PC-9 (cell line): ENCODE measurements around the gene OR6C6. TPM values are rescaled to one million over a fixed set of nuclear protein-coding genes. Genes with fewer than 3 reads are reported as not detected.

ENCODE experiments used
- BruUV-seq: library from RNA; stranded (reverse); fragments of 400-500 nt; replicated peaks from 2 replicates; lab custom pipeline; 2021; lab: Mats Ljungman, UMichigan
- CTCF ChIA-PET: fragments of 300-600 bp; sonication (Branson Sonifier 250); formaldehyde crosslinking; loops from one replicate; lab custom pipeline; 2022; ENCODE audit warnings: antibody characterized with exemption; lab: Charles Lee
- POLR2A ChIA-PET: fragments of 300-600 bp; sonication (Branson Sonifier 250); formaldehyde crosslinking; loops from one replicate; lab custom pipeline; 2022; ENCODE audit warnings: antibody characterized with exemption; ENCODE audit not compliant: unreplicated experiment; lab: Charles Lee
- DNase-seq, 2 experiments: peaks; one replicate each; pipeline versions ENCODE4 v3.0.0 to v3.0.0-alpha.2; 2015 to 2022; ENCODE audit warnings: mixed read lengths in 1 of 2
- H2AFZ ChIP-seq: fragments of 200-600 bp; sonication (generic); 2 replicates; pipeline ENCODE4 v1.8.1; 2017; ENCODE audit warnings: antibody characterized with exemption
- H3F3A ChIP-seq: fragments of 200-600 bp; sonication (generic); 2 replicates; pipeline ENCODE4 v1.8.1; 2017; ENCODE audit warnings: antibody characterized with exemption, mild to moderate bottlenecking, low read depth; ENCODE audit not compliant: insufficient read depth
- H3K27ac ChIP-seq: fragments of 200-600 bp; sonication (generic); 2 replicates; pipeline ENCODE4 v1.6.1; 2016; ENCODE audit warnings: mixed run types
- H3K27me3 ChIP-seq: fragments of 200-600 bp; sonication (generic); 2 replicates; pipeline ENCODE4 v1.6.1; 2016; ENCODE audit warnings: low read depth, mixed run types; ENCODE audit not compliant: insufficient read depth
- H3K36me3 ChIP-seq: fragments of 200-600 bp; sonication (generic); 2 replicates; pipeline ENCODE4 v1.6.1; 2016; ENCODE audit warnings: low read depth, mixed run types
- H3K4me1 ChIP-seq: fragments of 200-600 bp; sonication (generic); replicated peaks from 2 replicates; pipeline ENCODE4 v1.6.1; 2016; ENCODE audit warnings: mixed run types; ENCODE audit not compliant: insufficient read depth
- H3K4me2 ChIP-seq: fragments of 200-600 bp; sonication (generic); 2 replicates; pipeline ENCODE4 v1.6.1; 2017; ENCODE audit warnings: mixed run types
- H3K4me3 ChIP-seq: fragments of 200-600 bp; sonication (generic); 2 replicates; pipeline ENCODE4 v1.6.1; 2016; ENCODE audit warnings: mixed run types
- H3K79me2 ChIP-seq: fragments of 200-600 bp; sonication (generic); 2 replicates; pipeline ENCODE4 v1.6.1; 2017; ENCODE audit warnings: low read depth, mixed run types
- H3K9me2 ChIP-seq: fragments of 200-600 bp; sonication (generic); 2 replicates; pipeline ENCODE4 v1.8.1; 2017; ENCODE audit warnings: mild to moderate bottlenecking; ENCODE audit not compliant: insufficient read depth
- H3K9me3 ChIP-seq: fragments of 200-600 bp; sonication (generic); 2 replicates; pipeline ENCODE4 v1.8.1; 2016; ENCODE audit warnings: low read depth; ENCODE audit not compliant: insufficient read depth
- H4K20me1 ChIP-seq: fragments of 200-600 bp; sonication (generic); 2 replicates; pipeline ENCODE4 v1.8.1; 2017; ENCODE audit not compliant: insufficient read depth
- CTCF ChIP-seq: fragments of 200-600 bp; sonication (generic); conservative IDR thresholded peaks from 2 replicates; pipeline ENCODE4 v1.6.1; 2017; ENCODE audit warnings: mixed run types, antibody characterized with exemption, mild to moderate bottlenecking, moderate library complexity
- EZH2 ChIP-seq: fragments of 200-600 bp; sonication (generic); IDR thresholded peaks from 2 replicates; pipeline ENCODE4 v1.8.0; 2017; ENCODE audit warnings: antibody characterized with exemption, low read depth
- intact Hi-C: fragments of 100-400 bp; cut with micrococcal nuclease; formaldehyde crosslinking; loops from one replicate; pipeline ENCODE4 v1.10.0; 2022; ENCODE audit not compliant: unreplicated experiment
- total RNA-seq: library from RNA; stranded (reverse); gene quantifications from 2 replicates; pipeline ENCODE4 v1.2.3, GENCODE V29; 2021

OR6C6 gene
- total RNA-seq, 1 experiment from 2014 or later = not detected

DNA sequence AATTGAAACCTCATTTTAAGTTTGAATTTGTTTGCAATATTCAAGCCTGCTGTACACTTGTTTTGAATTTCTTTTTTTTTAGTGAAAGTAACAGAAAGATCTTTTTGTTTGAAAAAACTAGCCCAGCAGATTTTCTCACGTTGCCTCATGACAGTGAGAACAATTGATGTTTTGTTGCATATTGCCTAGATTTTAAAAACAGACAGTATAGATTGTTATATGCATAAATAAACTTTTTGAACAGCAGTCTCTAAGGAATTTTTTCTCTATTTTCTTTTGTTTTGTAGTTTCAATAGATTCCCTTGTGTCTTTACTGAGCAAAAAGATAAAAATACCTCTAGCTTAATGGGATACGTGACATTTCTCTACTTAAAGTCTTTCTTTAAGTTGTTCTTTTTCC, 15.4 kb downstream of the OR6C6 start:
- POLR2A ChIA-PET = interaction anchor here (0.5 kb wide), 1 partner anchor 548 kb away, joined by 3 read pairs; the partner anchor contains the start of gene DNAJC14
- Histone ChIP-seq H2AFZ (no peak overlapping the region), H3K9me3 (no peaks in the 10 kb centered on the region), H3K4me3 (no peak overlapping the region), H3K4me2 (no peak overlapping the region), H3K4me1 (no peaks in the 10 kb centered on the region), H3K9me2 (no peaks in the 10 kb centered on the region), H3K27me3 (no peaks in the 10 kb centered on the region), H3F3A (no peaks in the 10 kb centered on the region), H3K36me3 (no peaks in the 10 kb centered on the region), H3K79me2 (no peaks in the 10 kb centered on the region), H3K27ac (no peak overlapping the region), H4K20me1 (no peaks in the 10 kb centered on the region)
- TF ChIP-seq EZH2 (no peak), CTCF (no peak)
- intact Hi-C loops = no loop called here
- no peak for DNase-seq
- no TSS peak for BruUV-seq
- CTCF ChIA-PET = no interaction called here

GRCh38 chr12:55258303-55258702, 38.1 kb downstream of the OR6C6 start:
- H3K27ac ChIP-seq = no peak overlapping the region
- H4K20me1 ChIP-seq = no peaks in the 10 kb centered on the region
- no peaks in the 10 kb centered on the region for H3K4me1 ChIP-seq
- TF ChIP-seq EZH2 (no peak), CTCF (no peak)
- no peaks in the 10 kb centered on the region for H3F3A ChIP-seq
- BruUV-seq = no TSS peak
- H3K79me2 ChIP-seq = no peaks in the 10 kb centered on the region
- H3K9me3 ChIP-seq = no peaks in the 10 kb centered on the region
- H3K9me2 ChIP-seq = no peaks in the 10 kb centered on the region
- no peak overlapping the region for H3K4me2 ChIP-seq
- ChIA-PET POLR2A (no interaction called here), CTCF (no interaction called here)
- H3K4me3 ChIP-seq = no peak overlapping the region
- no peaks in the 10 kb centered on the region for H3K36me3 ChIP-seq
- H3K27me3 ChIP-seq = no peaks in the 10 kb centered on the region
- no peak for DNase-seq
- H2AFZ ChIP-seq = no peak overlapping the region
- intact Hi-C loops = no loop called here

DNA sequence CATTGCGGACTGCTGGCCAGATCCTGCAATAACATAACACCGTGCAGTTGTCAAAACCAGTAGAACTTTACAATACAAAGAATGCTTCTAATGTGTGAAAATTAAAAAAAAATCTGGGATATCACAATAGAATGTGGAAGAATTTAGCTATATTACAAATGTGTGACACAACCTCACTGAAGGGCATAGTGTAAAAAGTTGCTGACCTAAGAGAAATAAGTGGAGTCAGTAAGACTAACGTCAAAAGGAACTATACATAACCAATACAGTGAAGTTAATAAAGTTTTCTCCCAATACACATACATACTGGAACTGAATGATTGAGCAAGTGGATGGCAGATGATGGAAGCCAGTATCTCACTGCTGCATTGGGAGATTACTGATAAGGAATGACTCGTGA, 39.5 kb downstream of the OR6C6 start:
- Histone ChIP-seq H3K9me3 (no peaks in the 10 kb centered on the region), H3K27ac (no peak overlapping the region), H3K4me2 (no peak overlapping the region), H3K27me3 (no peaks in the 10 kb centered on the region), H2AFZ (no peak overlapping the region), H3K4me1 (no peaks in the 10 kb centered on the region), H3K4me3 (no peak overlapping the region), H3K36me3 (no peaks in the 10 kb centered on the region), H3K9me2 (no peaks in the 10 kb centered on the region), H4K20me1 (no peaks in the 10 kb centered on the region), H3K79me2 (no peaks in the 10 kb centered on the region), H3F3A (no peaks in the 10 kb centered on the region)
- POLR2A ChIA-PET = no interaction called here
- intact Hi-C loops = no loop called here
- TF ChIP-seq CTCF (no peak), EZH2 (no peak)
- CTCF ChIA-PET = no interaction called here
- no TSS peak for BruUV-seq
- DNase-seq = no peak
